HepG2 (cell line): Measurements from ENCODE around the gene LRRC45. TPM values are rescaled to one million over a fixed set of nuclear protein-coding genes. Genes with fewer than 3 reads are reported as not detected.
A peak's percentile ranks its signal among the peaks of the same experiment; 100 is the strongest.

Experiments
- ATF5 ChIP-seq: sonication (generic); formaldehyde crosslinking; IDR thresholded peaks from 2 replicates; pipeline ENCODE4 v1.4.0; 2020; ENCODE audit warnings: mild to moderate bottlenecking, low read depth, missing genetic modification reagents
- ELK4 ChIP-seq: sonication (generic); formaldehyde crosslinking; IDR thresholded peaks from 2 replicates; pipeline ENCODE4 v1.9.0; 2021; ENCODE audit warnings: missing genetic modification reagents, borderline replicate concordance
- LCORL ChIP-seq, 2 experiments: fragments of 450-650 bp in 1 of 2; sonication (generic) in 1 of 2; formaldehyde crosslinking in 1 of 2; IDR thresholded peaks; 2 replicates each; pipeline versions ENCODE4 v1.5.0 to v1.6.1; 2017 to 2020; ENCODE audit warnings: antibody characterized with exemption in 1 of 2, missing genetic modification reagents in 1 of 2
- TEAD3 ChIP-seq: optimal IDR thresholded peaks from 2 replicates; pipeline ENCODE3; 2016; ENCODE audit warnings: borderline replicate concordance
- ZC3H4 ChIP-seq: sonication (generic); formaldehyde crosslinking; IDR thresholded peaks from 2 replicates; pipeline ENCODE4 v1.4.0; 2020; ENCODE audit warnings: missing genetic modification reagents, borderline replicate concordance
- ZNF232 ChIP-seq: sonication (generic); formaldehyde crosslinking; IDR thresholded peaks from 2 replicates; pipeline ENCODE4 v1.4.0; 2020; ENCODE audit warnings: missing genetic modification reagents, borderline replicate concordance
- ZNF367 ChIP-seq: sonication (generic); formaldehyde crosslinking; IDR thresholded peaks from 2 replicates; pipeline ENCODE4 v1.4.0; 2020; ENCODE audit warnings: missing genetic modification reagents, borderline replicate concordance
- polyA plus RNA-seq, 8 experiments: library from polyadenylated mRNA; depleted of rRNA in 3 of 8; stranded (reverse) in 7 of 8; unstranded in 1 of 8; fragments of >200 nt; fragmentation: Illumina TruSeq in 4 of 8; extraction: Trizol in 4 of 8; gene quantifications; 2 replicates each; pipeline versions ENCODE4 v1.2.1 to v1.2.3, GENCODE V29; 2011 to 2016; ENCODE audit warnings: low read depth in 4 of 8, missing spikeins in 1 of 8, mixed read lengths in 1 of 8; ENCODE audit not compliant: insufficient read depth in 1 of 8
- total RNA-seq, 5 experiments: library from RNA; depleted of rRNA; stranded (reverse); fragments of >200 nt; fragmentation: Illumina TruSeq; extraction: Trizol; gene quantifications; 2 replicates each; pipeline ENCODE4 v1.2.3, GENCODE V29; 2016; ENCODE audit warnings: low read depth in 1 of 5
- TF ChIP-seq, protein P1 (sequence below): IDR thresholded peaks from 2 replicates; pipeline ENCODE4 v1.4.0; 2020; ENCODE audit warnings: mild to moderate bottlenecking, missing genetic modification reagents
- TF ChIP-seq, protein P2 (sequence below): fragments of 450-650 bp; IDR thresholded peaks from 2 replicates; pipeline ENCODE4 v1.6.1; 2017
- TF ChIP-seq, protein P3 (sequence below): sonication (generic); formaldehyde crosslinking; IDR thresholded peaks from 2 replicates; pipeline ENCODE4 v1.5.0; 2020; ENCODE audit warnings: mild to moderate bottlenecking, low read depth, missing genetic modification reagents, borderline replicate concordance
- TF ChIP-seq, protein P4 (sequence below): sonication (generic); formaldehyde crosslinking; IDR thresholded peaks from 2 replicates; pipeline ENCODE4 v1.9.0; 2021; ENCODE audit warnings: missing genetic modification reagents, borderline replicate concordance
- TF ChIP-seq, protein P5 (sequence below): sonication (generic); formaldehyde crosslinking; IDR thresholded peaks from 2 replicates; pipeline ENCODE4 v1.4.0; 2020; ENCODE audit warnings: missing genetic modification reagents; ENCODE audit errors: not compliant biosample characterization
- TF ChIP-seq, protein P6 (sequence below): sonication (generic); formaldehyde crosslinking; IDR thresholded peaks from 2 replicates; pipeline ENCODE4 v1.8.0; 2022; ENCODE audit warnings: missing genetic modification reagents, mild to moderate bottlenecking, moderate library complexity, borderline replicate concordance

Gene LRRC45
- total and polyA plus RNA-seq, 2 of the 13 experiments (the other 11 are each of a cell fraction or from before 2014, with no cell fraction given), result 11.6 to 48.1 TPM

DNA sequence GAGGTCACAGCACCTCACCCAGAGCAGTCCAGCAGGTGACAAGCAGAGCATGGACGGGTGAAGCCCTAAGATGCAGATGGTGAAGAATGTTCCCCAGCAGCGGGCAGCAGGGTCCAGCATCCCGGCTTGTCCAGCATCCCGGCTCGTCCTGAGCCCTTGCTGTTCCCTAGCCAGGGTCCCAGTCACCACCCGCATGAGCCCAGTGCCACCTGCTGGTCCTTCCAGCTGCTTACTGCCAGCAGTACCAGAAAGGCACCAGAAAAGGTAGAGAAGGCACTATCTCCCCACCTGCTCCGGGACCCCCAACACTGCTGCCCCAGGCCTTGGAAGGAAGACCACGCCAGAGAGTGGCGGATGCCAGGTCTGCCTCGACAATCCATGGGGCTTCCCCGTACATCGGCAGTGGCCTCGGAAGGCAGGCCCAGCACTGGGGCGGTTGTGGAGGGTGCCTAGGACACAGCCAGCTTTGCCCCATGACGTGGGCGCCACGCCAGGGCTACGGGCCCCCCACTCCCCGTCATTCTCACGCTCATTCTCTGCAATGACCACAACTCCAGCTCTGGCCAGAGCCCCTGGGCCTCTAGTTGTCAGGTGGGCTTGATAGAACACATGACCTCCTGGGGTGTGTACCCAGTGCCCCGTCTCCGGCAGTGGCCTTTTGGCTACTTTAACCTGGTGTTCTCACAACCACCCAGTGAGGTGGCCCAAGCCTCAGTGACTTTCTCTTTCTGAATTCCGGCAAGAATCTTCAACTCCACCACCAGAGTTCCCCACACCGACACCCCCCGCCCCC is 1.8 kb upstream of the LRRC45 start (continued):
- TF ChIP-seq, protein P1, sequence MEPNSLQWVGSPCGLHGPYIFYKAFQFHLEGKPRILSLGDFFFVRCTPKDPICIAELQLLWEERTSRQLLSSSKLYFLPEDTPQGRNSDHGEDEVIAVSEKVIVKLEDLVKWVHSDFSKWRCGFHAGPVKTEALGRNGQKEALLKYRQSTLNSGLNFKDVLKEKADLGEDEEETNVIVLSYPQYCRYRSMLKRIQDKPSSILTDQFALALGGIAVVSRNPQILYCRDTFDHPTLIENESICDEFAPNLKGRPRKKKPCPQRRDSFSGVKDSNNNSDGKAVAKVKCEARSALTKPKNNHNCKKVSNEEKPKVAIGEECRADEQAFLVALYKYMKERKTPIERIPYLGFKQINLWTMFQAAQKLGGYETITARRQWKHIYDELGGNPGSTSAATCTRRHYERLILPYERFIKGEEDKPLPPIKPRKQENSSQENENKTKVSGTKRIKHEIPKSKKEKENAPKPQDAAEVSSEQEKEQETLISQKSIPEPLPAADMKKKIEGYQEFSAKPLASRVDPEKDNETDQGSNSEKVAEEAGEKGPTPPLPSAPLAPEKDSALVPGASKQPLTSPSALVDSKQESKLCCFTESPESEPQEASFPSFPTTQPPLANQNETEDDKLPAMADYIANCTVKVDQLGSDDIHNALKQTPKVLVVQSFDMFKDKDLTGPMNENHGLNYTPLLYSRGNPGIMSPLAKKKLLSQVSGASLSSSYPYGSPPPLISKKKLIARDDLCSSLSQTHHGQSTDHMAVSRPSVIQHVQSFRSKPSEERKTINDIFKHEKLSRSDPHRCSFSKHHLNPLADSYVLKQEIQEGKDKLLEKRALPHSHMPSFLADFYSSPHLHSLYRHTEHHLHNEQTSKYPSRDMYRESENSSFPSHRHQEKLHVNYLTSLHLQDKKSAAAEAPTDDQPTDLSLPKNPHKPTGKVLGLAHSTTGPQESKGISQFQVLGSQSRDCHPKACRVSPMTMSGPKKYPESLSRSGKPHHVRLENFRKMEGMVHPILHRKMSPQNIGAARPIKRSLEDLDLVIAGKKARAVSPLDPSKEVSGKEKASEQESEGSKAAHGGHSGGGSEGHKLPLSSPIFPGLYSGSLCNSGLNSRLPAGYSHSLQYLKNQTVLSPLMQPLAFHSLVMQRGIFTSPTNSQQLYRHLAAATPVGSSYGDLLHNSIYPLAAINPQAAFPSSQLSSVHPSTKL (CRISPR knock-in tag), result peak; percentile 35; the same call in 1 of the 2 replicates
- TF ChIP-seq ZC3H4, result no peak
- TF ChIP-seq, protein P2, sequence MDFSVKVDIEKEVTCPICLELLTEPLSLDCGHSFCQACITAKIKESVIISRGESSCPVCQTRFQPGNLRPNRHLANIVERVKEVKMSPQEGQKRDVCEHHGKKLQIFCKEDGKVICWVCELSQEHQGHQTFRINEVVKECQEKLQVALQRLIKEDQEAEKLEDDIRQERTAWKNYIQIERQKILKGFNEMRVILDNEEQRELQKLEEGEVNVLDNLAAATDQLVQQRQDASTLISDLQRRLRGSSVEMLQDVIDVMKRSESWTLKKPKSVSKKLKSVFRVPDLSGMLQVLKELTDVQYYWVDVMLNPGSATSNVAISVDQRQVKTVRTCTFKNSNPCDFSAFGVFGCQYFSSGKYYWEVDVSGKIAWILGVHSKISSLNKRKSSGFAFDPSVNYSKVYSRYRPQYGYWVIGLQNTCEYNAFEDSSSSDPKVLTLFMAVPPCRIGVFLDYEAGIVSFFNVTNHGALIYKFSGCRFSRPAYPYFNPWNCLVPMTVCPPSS, result no peak
- TF ChIP-seq ELK4 (CRISPR knock-in tag), result peak; percentile 54; the same call in 1 of the 2 replicates
- TF ChIP-seq, protein P3, sequence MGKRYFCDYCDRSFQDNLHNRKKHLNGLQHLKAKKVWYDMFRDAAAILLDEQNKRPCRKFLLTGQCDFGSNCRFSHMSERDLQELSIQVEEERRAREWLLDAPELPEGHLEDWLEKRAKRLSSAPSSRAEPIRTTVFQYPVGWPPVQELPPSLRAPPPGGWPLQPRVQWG (CRISPR knock-in tag), result no peak
- TF ChIP-seq, protein P4, sequence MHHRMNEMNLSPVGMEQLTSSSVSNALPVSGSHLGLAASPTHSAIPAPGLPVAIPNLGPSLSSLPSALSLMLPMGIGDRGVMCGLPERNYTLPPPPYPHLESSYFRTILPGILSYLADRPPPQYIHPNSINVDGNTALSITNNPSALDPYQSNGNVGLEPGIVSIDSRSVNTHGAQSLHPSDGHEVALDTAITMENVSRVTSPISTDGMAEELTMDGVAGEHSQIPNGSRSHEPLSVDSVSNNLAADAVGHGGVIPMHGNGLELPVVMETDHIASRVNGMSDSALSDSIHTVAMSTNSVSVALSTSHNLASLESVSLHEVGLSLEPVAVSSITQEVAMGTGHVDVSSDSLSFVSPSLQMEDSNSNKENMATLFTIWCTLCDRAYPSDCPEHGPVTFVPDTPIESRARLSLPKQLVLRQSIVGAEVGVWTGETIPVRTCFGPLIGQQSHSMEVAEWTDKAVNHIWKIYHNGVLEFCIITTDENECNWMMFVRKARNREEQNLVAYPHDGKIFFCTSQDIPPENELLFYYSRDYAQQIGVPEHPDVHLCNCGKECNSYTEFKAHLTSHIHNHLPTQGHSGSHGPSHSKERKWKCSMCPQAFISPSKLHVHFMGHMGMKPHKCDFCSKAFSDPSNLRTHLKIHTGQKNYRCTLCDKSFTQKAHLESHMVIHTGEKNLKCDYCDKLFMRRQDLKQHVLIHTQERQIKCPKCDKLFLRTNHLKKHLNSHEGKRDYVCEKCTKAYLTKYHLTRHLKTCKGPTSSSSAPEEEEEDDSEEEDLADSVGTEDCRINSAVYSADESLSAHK, result no peak
- TF ChIP-seq, protein P5, sequence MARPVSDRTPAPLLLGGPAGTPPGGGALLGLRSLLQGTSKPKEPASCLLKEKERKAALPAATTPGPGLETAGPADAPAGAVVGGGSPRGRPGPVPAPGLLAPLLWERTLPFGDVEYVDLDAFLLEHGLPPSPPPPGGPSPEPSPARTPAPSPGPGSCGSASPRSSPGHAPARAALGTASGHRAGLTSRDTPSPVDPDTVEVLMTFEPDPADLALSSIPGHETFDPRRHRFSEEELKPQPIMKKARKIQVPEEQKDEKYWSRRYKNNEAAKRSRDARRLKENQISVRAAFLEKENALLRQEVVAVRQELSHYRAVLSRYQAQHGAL (CRISPR knock-in tag), result peak; percentile 45
- TF ChIP-seq TEAD3 (CRISPR knock-in tag), result peak; percentile 71
- TF ChIP-seq ZNF232 (CRISPR knock-in tag), result peak; percentile 85; the same call in 1 of the 2 replicates
- TF ChIP-seq, protein P6, sequence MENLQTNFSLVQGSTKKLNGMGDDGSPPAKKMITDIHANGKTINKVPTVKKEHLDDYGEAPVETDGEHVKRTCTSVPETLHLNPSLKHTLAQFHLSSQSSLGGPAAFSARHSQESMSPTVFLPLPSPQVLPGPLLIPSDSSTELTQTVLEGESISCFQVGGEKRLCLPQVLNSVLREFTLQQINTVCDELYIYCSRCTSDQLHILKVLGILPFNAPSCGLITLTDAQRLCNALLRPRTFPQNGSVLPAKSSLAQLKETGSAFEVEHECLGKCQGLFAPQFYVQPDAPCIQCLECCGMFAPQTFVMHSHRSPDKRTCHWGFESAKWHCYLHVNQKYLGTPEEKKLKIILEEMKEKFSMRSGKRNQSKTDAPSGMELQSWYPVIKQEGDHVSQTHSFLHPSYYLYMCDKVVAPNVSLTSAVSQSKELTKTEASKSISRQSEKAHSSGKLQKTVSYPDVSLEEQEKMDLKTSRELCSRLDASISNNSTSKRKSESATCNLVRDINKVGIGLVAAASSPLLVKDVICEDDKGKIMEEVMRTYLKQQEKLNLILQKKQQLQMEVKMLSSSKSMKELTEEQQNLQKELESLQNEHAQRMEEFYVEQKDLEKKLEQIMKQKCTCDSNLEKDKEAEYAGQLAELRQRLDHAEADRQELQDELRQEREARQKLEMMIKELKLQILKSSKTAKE (CRISPR knock-in tag), result no peak
- TF ChIP-seq ATF5 (CRISPR knock-in tag), result no peak
- no peak for TF ChIP-seq ZNF367 (CRISPR knock-in tag)
- no peak for TF ChIP-seq LCORL (IDR thresholded peaks at IDR 0.05)
- TF ChIP-seq LCORL (CRISPR knock-in tag; IDR thresholded peaks at IDR 0.05), result peak; percentile 81
